GM04504 (cell line): ENCODE data around the gene HAT1.

Experiments used
- DNase-seq: peaks from one replicate; pipeline ENCODE4 v3.0.0-alpha.2; 2012; ENCODE audit warnings: low read depth

Gene HAT1

GRCh38 chr2:171921970-171922229 lies 361 bp upstream of the HAT1 start:
- DNase-seq, result no peak

- DNase-seq, result peak; percentile 15
Measured at GRCh38 chr2:171923206-171923605, 945 bp downstream of the HAT1 start.

- DNase-seq, result no peak
Measured at GRCh38 chr2:171924170-171924942, 2.1 kb downstream of the HAT1 start.

GRCh38 chr2:171930385-171930784 lies 8.1 kb downstream of the HAT1 start:
- DNase-seq, result no peak

GRCh38 chr2:171939058-171939742 lies 16.9 kb downstream of the HAT1 start:
- DNase-seq, result no peak

- no peak for DNase-seq
Measured at GRCh38 chr2:171939743-171940071, 17.4 kb downstream of the HAT1 start.

GRCh38 chr2:171941316-171941699 lies 19.0 kb downstream of the HAT1 start:
- DNase-seq, result no peak

GRCh38 chr2:171943869-171944268 lies 21.6 kb downstream of the HAT1 start:
- DNase-seq, result no peak

- DNase-seq, result no peak
Measured at GRCh38 chr2:171952276-171952675, 30.0 kb downstream of the HAT1 start.

- DNase-seq, result no peak
Measured at GRCh38 chr2:171952748-171953147, 30.5 kb downstream of the HAT1 start.

GRCh38 chr2:171956135-171956825 lies 34.0 kb downstream of the HAT1 start:
- no peak for DNase-seq

- DNase-seq, result peak; percentile 19
Measured at GRCh38 chr2:171957061-171957460, 34.8 kb downstream of the HAT1 start.

- DNase-seq, result peak; percentile 47
Measured at GRCh38 chr2:171958475-171958874, 36.2 kb downstream of the HAT1 start.

- DNase-seq, result no peak
Measured at GRCh38 chr2:171959998-171960397, 37.7 kb downstream of the HAT1 start.

- no peak for DNase-seq
Measured at GRCh38 chr2:171960570-171960969, 38.3 kb downstream of the HAT1 start.

- no peak for DNase-seq
Measured at GRCh38 chr2:171963198-171963597, 40.9 kb downstream of the HAT1 start.

GRCh38 chr2:171964308-171964707 lies 42.0 kb downstream of the HAT1 start:
- no peak for DNase-seq

- no peak for DNase-seq
Measured at GRCh38 chr2:171965238-171965637, 43.0 kb downstream of the HAT1 start.

- DNase-seq, result no peak
Measured at GRCh38 chr2:171965661-171966060, 43.4 kb downstream of the HAT1 start.

- DNase-seq, result no peak
Measured at GRCh38 chr2:171966235-171966634, 44.0 kb downstream of the HAT1 start.

- DNase-seq, result no peak
Measured at GRCh38 chr2:171966688-171967087, 44.4 kb downstream of the HAT1 start.

- DNase-seq, result no peak
Measured at GRCh38 chr2:171968509-171968908, 46.2 kb downstream of the HAT1 start.

GRCh38 chr2:171972329-171972982 lies 50.2 kb downstream of the HAT1 start:
- no peak for DNase-seq
